Measurements from ENCODE around the gene SKOR1. TPM values are rescaled to one million over a fixed set of nuclear protein-coding genes. Genes with fewer than 3 reads are reported as not detected.

The SKOR1 gene
- total and polyA plus RNA-seq, 10 of the 15 experiments (the other 5 are each of a cell fraction or from before 2014, with no cell fraction given): 0.04 to 0.36 (median 0.10) TPM; not detected in 4

- 24% methylated on average over 37 of the region's 39 CpGs for WGBS (ENCODE audit: insufficient coverage, insufficient replicate concordance, low lambda C conversion rate, missing lambda C conversion rate)
- ChIA-PET SMC1A (ENCODE audit: uncharacterized antibody, unreplicated experiment) (interaction anchor here (1.0 kb wide), 2 partner anchors 11 kb away, joined by 3 to 4 read pairs; no protein-coding TSS in a partner anchor), POLR2A (interaction anchor here (0.5 kb wide), 1 partner anchor 429 kb away, joined by 3 read pairs; no protein-coding TSS in a partner anchor), CTCF (interaction anchor here (0.7 to 1.0 kb wide), 2 partner anchors 320 to 364 kb away, joined by 3 read pairs; no protein-coding TSS in a partner anchor), RAD21 (ENCODE audit: unreplicated experiment) (interaction anchor here (1.0 kb wide), 1 partner anchor 10 kb away, joined by 3 read pairs; no protein-coding TSS in a partner anchor)
- H3K36me3 ChIP-seq (ENCODE audit: control insufficient read depth in 2 of 2, insufficient read depth in 2 of 2, low read length in 1 of 2): no peaks in the 10 kb centered on the region
- no peak overlapping the region for H2AFZ ChIP-seq (ENCODE audit: control insufficient read depth, low read depth, low read length)
- DNase-seq (ENCODE audit: low read depth, low spot score) (no peak), FAIRE-seq (no peak), ATAC-seq (peak; percentile 64)
- no peak overlapping the region for H3K9ac ChIP-seq (ENCODE audit: control insufficient read depth, insufficient read depth, low read length)
- H4K20me1 ChIP-seq (ENCODE audit: control insufficient read depth, insufficient read depth): no peaks in the 10 kb centered on the region
- intact Hi-C loops (cut with micrococcal nuclease; ENCODE audit: unreplicated experiment): no loop called here
- no peaks in the 10 kb centered on the region for H3K4me1 ChIP-seq (ENCODE audit: control insufficient read depth, insufficient read depth, low read length)
- BruUV-seq (replicated peaks): no TSS peak
- H3K79me2 ChIP-seq (ENCODE audit: control insufficient read depth, insufficient read depth, low read length): no peaks in the 10 kb centered on the region
- H3K27ac ChIP-seq (ENCODE audit: control insufficient read depth, insufficient read depth): no peak overlapping the region
- TF ChIP-seq DPF2 (IDR thresholded peaks at IDR 0.05): no peak
- TF ChIP-seq REST (IDR thresholded peaks at IDR 0.05; ENCODE audit: low read depth, low read length): peak; percentile 89
- no peak for TF ChIP-seq RAD21 (IDR thresholded peaks at IDR 0.05; ENCODE audit: insufficient read depth, low read depth, low read length)
- H3K9me3 ChIP-seq (replicated peaks; ENCODE audit: control insufficient read depth, insufficient read depth, low read length): peaks cover 4% of the 10 kb centered on the region; the same call in 1 of the 3 replicates
- H3K4me3 ChIP-seq: no peak overlapping the region
- H3K27me3 ChIP-seq (replicated peaks in 1 of 2; ENCODE audit: control insufficient read depth in 2 of 2, insufficient read depth in 2 of 2, low read length in 1 of 2): peaks cover 21 to 32% of the 10 kb centered on the region in 2 experiments
- no peak overlapping the region for H3K4me2 ChIP-seq (ENCODE audit: control insufficient read depth, insufficient read depth)
- in situ Hi-C loops (cut with MboI): no loop called here
Observed at GRCh38 chr15:67820992-67821783, 4.1 kb upstream of the SKOR1 start.

All from GM12878 (cell line).